Neuronal stem cell (in vitro differentiated cells): ENCODE data around the gene RUFY2.

Experiments
- DNase-seq: peaks from one replicate; pipeline ENCODE4 v3.0.0-alpha.2; 2013; ENCODE audit warnings: low spot score
- H2AFZ ChIP-seq: one replicate; pipeline ENCODE4 v1.6.1; 2013; ENCODE audit warnings: mild to moderate bottlenecking, low read length, inconsistent platforms
- H2AK5ac ChIP-seq: 2 replicates; pipeline ENCODE4 v1.6.1; 2013; ENCODE audit warnings: low read depth, mild to moderate bottlenecking, inconsistent platforms, low read length, moderate library complexity, mixed read lengths
- H2BK120ac ChIP-seq: 2 replicates; pipeline ENCODE4 v1.6.1; 2013; ENCODE audit warnings: low read depth, mild to moderate bottlenecking, inconsistent platforms, low read length, moderate library complexity, mixed read lengths
- H2BK12ac ChIP-seq: one replicate; pipeline ENCODE4 v1.6.1; 2013; ENCODE audit warnings: low read length, inconsistent platforms
- H2BK15ac ChIP-seq: 2 replicates; pipeline ENCODE4 v1.6.1; 2013; ENCODE audit warnings: mild to moderate bottlenecking, low read length, inconsistent platforms, mixed read lengths
- H2BK5ac ChIP-seq: one replicate; pipeline ENCODE4 v1.6.1; 2013; ENCODE audit warnings: inconsistent platforms, mild to moderate bottlenecking, low read length, moderate library complexity
- H3K14ac ChIP-seq: one replicate; pipeline ENCODE4 v1.6.1; 2013; ENCODE audit warnings: low read length, inconsistent platforms
- H3K18ac ChIP-seq: 2 replicates; pipeline ENCODE4 v1.6.1; 2013; ENCODE audit warnings: low read length, inconsistent platforms
- H3K23ac ChIP-seq: 2 replicates; pipeline ENCODE4 v1.6.1; 2013; ENCODE audit warnings: low read depth, mild to moderate bottlenecking, mixed read lengths, low read length, inconsistent platforms; ENCODE audit not compliant: poor library complexity
- H3K27ac ChIP-seq: replicated peaks from 3 replicates; pipeline ENCODE4 v1.5.1; 2013; ENCODE audit warnings: low read length, inconsistent platforms
- H3K27me3 ChIP-seq, 3 experiments: 2 replicates each; pipeline ENCODE4 v1.6.1; 2013; ENCODE audit warnings: low read length in 3 of 3, mild to moderate bottlenecking in 2 of 3, inconsistent platforms in 1 of 3, low read depth in 1 of 3, mixed read lengths in 1 of 3, moderate library complexity in 1 of 3; ENCODE audit not compliant: control insufficient read depth in 3 of 3, insufficient read depth in 3 of 3
- H3K36me3 ChIP-seq, 2 donors: replicated peaks in 1 of 2; 2 replicates each; pipeline ENCODE4 v1.6.1; 2013; ENCODE audit warnings: low read length in 2 of 2; ENCODE audit not compliant: control insufficient read depth in 2 of 2, insufficient read depth in 2 of 2
- H3K4ac ChIP-seq: 2 replicates; pipeline ENCODE4 v1.6.1; 2013; ENCODE audit warnings: inconsistent platforms, mild to moderate bottlenecking, low read length, moderate library complexity
- H3K4me1 ChIP-seq, 2 donors: 1 replicate in 1 of 2; 2 replicates in 1 of 2; pipeline ENCODE4 v1.6.1; 2013; ENCODE audit warnings: low read length in 2 of 2, low read depth in 1 of 2; ENCODE audit not compliant: control insufficient read depth in 2 of 2, insufficient read depth in 1 of 2
- H3K4me2 ChIP-seq: one replicate; pipeline ENCODE4 v1.6.1; 2013; ENCODE audit warnings: mild to moderate bottlenecking, low read length, inconsistent platforms; ENCODE audit not compliant: insufficient read depth, poor library complexity, severe bottlenecking
- H3K4me3 ChIP-seq, 2 donors: 2 replicates each; pipeline ENCODE4 v1.5.1; 2013; ENCODE audit warnings: low read length in 2 of 2, mild to moderate bottlenecking in 2 of 2, inconsistent platforms in 1 of 2, moderate library complexity in 1 of 2
- H3K79me1 ChIP-seq: one replicate; pipeline ENCODE4 v1.6.1; 2013; ENCODE audit warnings: low read depth, mild to moderate bottlenecking, inconsistent platforms, low read length, moderate library complexity
- H3K9ac ChIP-seq: one replicate; pipeline ENCODE4 v1.6.1; 2013; ENCODE audit warnings: mild to moderate bottlenecking, low read depth, low read length, inconsistent platforms; ENCODE audit not compliant: poor library complexity
- H3K9me3 ChIP-seq, 2 donors: replicated peaks in 1 of 2; 2 replicates each; pipeline versions ENCODE3 to v1.6.1; 2013; ENCODE audit warnings: low read length in 2 of 2, mild to moderate bottlenecking in 2 of 2, inconsistent platforms in 1 of 2, low read depth in 1 of 2, mixed read lengths in 1 of 2, moderate library complexity in 1 of 2; ENCODE audit not compliant: control insufficient read depth in 2 of 2, insufficient read depth in 1 of 2
- H4K8ac ChIP-seq: one replicate; pipeline ENCODE4 v1.6.1; 2013; ENCODE audit warnings: low read depth, mild to moderate bottlenecking, inconsistent platforms, low read length, moderate library complexity
- H4K91ac ChIP-seq: one replicate; pipeline ENCODE4 v1.6.1; 2013; ENCODE audit warnings: low read length, low read depth, mild to moderate bottlenecking, inconsistent platforms; ENCODE audit not compliant: poor library complexity
- WGBS, 2 donors: extraction: QIAGEN DNeasy Blood & Tissue Kit; methylation state at CpG; one replicate each; pipeline ENCODE4 v1.1.7; 2013; ENCODE audit warnings: missing lambda C conversion rate in 2 of 2, mixed read lengths in 1 of 2; ENCODE audit not compliant: insufficient read length in 2 of 2, insufficient replicate concordance in 1 of 2; ENCODE audit errors: extremely low coverage in 2 of 2; 5-methylcytosine and 5-hydroxymethylcytosine counted together

Gene RUFY2

GRCh38 chr10:68301301-68301700 is 105.8 kb downstream of the RUFY2 start:
- Histone ChIP-seq H4K8ac (no peak overlapping the region), H2BK5ac (no peak overlapping the region), H3K36me3 (no peaks in the 10 kb centered on the region), H3K4me1 (peaks cover 0 to 1% of the 10 kb centered on the region in 2 donors), H2AFZ (no peak overlapping the region), H4K91ac (no peak overlapping the region), H3K4me2 (no peak overlapping the region), H2AK5ac (no peak overlapping the region), H3K9ac (no peak overlapping the region), H3K14ac (no peak overlapping the region), H2BK120ac (no peak overlapping the region), H3K4ac (no peak overlapping the region), H2BK12ac (no peak overlapping the region), H3K9me3 (no peaks in the 10 kb centered on the region), H3K18ac (no peak overlapping the region), H3K27ac (no peak overlapping the region), H3K27me3 (no peaks in the 10 kb centered on the region), H3K23ac (no peak overlapping the region), H3K4me3 (no peak overlapping the region), H3K79me1 (no peaks in the 10 kb centered on the region), H2BK15ac (no peak overlapping the region)
- no CpG with 5 or more reads among the region's 3 CpGs for WGBS, 2 donors
- no peak for DNase-seq

- no peak overlapping the region for H2BK15ac ChIP-seq
- H4K8ac ChIP-seq: no peak overlapping the region
- no peak overlapping the region for H3K23ac ChIP-seq
- no peak overlapping the region for H3K4ac ChIP-seq
- DNase-seq: no peak
- no peak overlapping the region for H3K4me3 ChIP-seq
- no peak overlapping the region for H2BK120ac ChIP-seq
- no peak overlapping the region for H4K91ac ChIP-seq
- H2AK5ac ChIP-seq: no peak overlapping the region
- H3K9ac ChIP-seq: no peak overlapping the region
- no peaks in the 10 kb centered on the region for H3K79me1 ChIP-seq
- H3K27me3 ChIP-seq: no peaks in the 10 kb centered on the region
- H2BK12ac ChIP-seq: no peak overlapping the region
- no peak overlapping the region for H3K4me2 ChIP-seq
- no peak overlapping the region for H2BK5ac ChIP-seq
- H3K36me3 ChIP-seq: no peaks in the 10 kb centered on the region
- H3K4me1 ChIP-seq: peaks cover 0 to 1% of the 10 kb centered on the region in 2 donors
- no CpG with 5 or more reads among the region's 9 CpGs for WGBS, 2 donors
- no peak overlapping the region for H3K18ac ChIP-seq
- no peak overlapping the region for H3K14ac ChIP-seq
- peak overlapping the region; percentile 24 for H2AFZ ChIP-seq
- no peak overlapping the region for H3K27ac ChIP-seq
- no peaks in the 10 kb centered on the region for H3K9me3 ChIP-seq
These were observed 110.0 kb downstream of the RUFY2 start for GRCh38 chr10:68296843-68297663.
